GM18508 (cell line): ENCODE measurements around the gene PPP1R14C.
"Not testable (repeated sequence)": the region's sequence is repeated elsewhere in the genome, so short reads cannot be mapped to it uniquely, and the experiment has no call there.

Experiments used
- ATAC-seq: cut with Tn5 transposase; IDR thresholded peaks from one replicate; pipeline ENCODE4 v1.9.1; 2021; ENCODE audit warnings: moderate number of reproducible peaks; ENCODE audit not compliant: insufficient read depth, unreplicated experiment

Gene PPP1R14C

DNA sequence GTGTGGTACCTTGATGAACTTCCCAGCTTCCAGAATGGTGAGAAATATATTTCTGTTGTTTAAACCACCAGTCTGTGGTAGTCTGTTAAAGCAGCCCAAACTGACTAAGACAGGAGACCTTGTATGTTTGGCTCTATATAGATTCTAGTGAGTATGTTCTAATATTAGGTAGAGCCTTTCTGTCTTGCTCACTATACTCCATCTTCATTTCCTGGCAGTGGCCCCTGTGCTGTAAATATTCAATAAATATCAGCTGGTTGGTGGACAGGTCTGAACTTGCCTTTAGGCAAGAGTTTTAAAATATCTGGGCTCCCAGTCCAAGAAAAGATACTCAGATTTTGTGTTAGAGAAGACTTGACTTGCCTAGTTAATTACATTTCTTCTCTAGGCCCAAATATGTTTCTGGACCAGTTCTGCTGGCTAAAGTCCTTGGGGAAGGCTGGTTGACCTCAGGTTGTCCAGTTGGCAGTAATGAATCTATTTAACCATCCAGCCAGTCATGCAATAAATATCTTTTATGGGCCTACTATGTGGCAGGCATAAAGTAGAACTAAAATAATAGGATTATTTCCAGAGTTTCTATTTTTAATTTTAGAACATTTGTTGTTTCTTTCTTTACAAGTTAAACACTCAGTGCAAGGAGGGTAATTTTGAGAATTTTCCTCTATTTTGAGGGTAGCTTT is 22.3 kb downstream of the PPP1R14C start:
- no peak for ATAC-seq

DNA sequence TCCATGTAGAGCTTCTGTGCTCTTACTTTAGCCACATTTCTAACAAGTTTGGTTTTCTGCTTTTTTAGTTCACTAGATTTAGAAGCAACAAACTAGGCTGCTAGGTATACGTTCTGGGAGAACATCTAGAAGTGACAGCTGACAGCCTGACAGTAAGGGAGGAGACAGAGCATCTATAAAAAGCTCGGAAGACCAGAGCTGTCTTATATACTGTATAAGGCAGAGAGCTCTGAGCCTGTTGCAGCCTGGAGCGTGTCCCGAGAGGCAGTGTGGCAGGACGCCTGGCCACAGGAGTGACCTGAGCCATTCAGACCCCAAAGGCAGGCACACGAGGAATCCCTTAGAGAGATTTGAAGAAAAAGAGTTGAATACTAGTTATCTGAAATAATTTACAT is 24.6 kb downstream of the PPP1R14C start:
- ATAC-seq: no peak

- ATAC-seq: no peak
Measured at GRCh38 chr6:150169181-150169580, 26.3 kb downstream of the PPP1R14C start.

GRCh38 chr6:150169609-150170008 is 26.8 kb downstream of the PPP1R14C start:
- ATAC-seq: no peak

DNA sequence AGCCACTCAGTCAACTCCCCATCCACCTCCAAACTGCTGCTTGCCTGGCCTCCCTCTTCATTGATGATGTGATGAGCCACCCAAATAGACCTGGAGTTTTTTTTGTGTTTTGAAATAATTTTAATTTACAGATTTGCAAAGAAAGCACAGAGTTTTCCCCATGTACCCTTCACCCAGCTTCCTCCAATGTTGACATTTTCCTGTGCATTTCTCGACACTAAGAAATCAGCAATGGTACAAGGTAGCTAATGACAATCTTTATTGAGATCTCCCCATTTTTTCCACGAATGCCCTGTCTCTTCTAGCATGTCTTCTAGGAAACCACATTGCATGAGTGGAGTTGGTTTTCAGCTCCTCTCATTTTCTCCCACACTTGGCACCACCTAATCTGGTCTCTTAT is 30.1 kb downstream of the PPP1R14C start:
- no peak for ATAC-seq

- no peak for ATAC-seq
Measured at GRCh38 chr6:150175586-150176151, 32.8 kb downstream of the PPP1R14C start.

- no peak for ATAC-seq
Measured at GRCh38 chr6:150176152-150176551, 33.3 kb downstream of the PPP1R14C start.

- no peak for ATAC-seq
Measured at GRCh38 chr6:150176659-150177058, 33.8 kb downstream of the PPP1R14C start.

- no peak for ATAC-seq
Measured at GRCh38 chr6:150177259-150177951, 34.6 kb downstream of the PPP1R14C start.

DNA sequence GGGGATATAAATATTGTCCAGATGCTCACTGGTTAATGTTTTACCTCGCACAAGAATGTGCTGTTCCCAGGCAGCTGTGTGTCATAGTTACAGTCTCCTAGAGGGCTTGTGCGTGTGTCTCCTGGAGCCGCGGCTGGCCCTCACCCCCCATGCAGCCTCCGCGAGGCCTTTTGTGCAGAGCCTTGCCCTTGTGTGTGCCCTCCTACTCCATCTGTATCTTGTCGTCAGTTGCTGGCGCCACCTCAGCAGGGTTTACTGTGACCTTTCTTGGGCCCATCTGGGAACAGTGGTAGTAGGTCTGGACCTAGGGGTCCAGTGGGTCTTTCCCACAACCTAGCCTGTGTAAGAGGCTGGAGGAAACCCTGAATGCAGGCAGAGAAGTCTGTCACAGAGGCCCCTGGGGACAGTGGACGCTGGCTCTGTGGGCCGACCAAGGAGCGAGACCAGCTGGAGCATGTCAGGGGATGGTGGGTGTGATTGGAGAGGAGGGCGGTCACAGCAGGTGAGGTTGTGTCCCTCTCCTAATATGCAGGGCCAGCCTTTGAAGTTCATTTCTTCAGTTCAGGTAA is 35.2 kb downstream of the PPP1R14C start:
- no peak for ATAC-seq

- ATAC-seq: no peak
Measured at GRCh38 chr6:150179030-150179429, 36.2 kb downstream of the PPP1R14C start.

DNA sequence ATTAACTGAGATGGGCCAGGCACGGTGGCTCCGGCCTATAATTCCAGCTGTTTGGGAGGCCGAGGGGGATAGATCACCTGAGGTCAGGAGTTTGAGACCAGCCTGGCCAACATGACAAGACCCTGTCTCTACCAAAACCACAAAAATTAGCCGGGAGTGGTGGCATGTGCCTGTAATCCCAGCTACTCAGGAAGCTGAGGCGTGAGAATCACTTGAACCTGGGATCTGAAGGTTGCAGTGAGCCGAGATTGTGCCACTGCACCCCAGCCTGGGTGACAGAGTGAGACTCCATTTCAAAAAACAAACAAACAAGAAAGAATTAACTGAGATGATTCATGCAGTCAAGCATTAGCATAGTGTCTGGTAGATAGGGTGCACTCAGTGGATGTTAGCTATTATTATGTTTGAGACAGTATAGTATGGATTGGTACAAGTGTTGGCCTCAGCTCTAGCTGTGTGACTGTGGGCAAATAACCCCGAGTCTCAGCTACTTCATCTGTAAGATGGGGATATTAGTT is 37.1 kb downstream of the PPP1R14C start:
- not testable (repeated sequence) for ATAC-seq

GRCh38 chr6:150180517-150180916 is 37.7 kb downstream of the PPP1R14C start:
- no peak for ATAC-seq

DNA sequence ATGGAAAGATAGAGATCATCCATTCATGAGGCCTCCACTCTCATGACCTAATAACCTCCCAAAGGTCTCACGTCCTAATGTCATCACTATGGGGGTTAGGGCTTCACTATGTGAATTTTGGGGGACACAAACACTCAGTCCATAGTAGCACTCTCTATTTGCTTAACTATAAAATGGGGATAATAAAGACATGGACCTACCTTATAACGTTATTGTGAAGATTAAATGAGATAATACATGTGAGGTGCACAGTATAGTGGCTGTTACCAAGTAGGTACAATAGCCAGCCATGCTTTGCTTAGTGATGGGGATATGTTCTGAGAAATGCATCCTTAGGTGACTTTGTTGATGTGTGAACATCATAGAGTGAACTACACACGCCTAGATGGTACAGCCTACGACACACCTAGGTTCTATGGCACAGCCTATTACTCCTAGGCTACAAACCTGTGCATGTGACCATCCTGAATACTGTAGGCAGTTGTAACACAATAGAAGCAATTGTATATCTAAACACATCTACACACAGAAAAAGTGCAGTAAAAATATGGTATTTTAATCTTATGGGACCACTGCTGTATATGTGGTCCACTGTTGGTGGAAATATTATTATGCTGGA is 39.7 kb downstream of the PPP1R14C start:
- no peak for ATAC-seq

GRCh38 chr6:150183105-150183504 is 40.3 kb downstream of the PPP1R14C start:
- ATAC-seq: no peak

DNA sequence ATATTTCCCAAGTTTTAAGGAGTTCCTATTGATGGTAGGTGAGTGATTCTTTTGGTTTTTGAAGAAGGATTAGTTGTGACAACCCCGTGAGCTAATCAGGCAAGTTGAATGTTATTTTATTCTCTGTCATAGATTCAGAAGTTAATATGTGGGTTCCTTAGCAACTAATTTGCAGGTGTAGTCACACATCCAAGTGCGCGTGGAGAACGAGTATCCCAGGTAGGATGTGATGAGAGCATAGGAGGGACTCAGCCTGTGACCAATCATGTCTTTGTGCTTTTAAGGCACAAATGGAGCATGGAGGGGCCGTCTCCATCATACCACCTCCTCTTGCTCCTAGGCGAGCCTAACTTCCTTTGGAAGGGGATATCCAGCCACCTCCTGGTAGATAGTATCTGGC is 41.1 kb downstream of the PPP1R14C start:
- no peak for ATAC-seq

DNA sequence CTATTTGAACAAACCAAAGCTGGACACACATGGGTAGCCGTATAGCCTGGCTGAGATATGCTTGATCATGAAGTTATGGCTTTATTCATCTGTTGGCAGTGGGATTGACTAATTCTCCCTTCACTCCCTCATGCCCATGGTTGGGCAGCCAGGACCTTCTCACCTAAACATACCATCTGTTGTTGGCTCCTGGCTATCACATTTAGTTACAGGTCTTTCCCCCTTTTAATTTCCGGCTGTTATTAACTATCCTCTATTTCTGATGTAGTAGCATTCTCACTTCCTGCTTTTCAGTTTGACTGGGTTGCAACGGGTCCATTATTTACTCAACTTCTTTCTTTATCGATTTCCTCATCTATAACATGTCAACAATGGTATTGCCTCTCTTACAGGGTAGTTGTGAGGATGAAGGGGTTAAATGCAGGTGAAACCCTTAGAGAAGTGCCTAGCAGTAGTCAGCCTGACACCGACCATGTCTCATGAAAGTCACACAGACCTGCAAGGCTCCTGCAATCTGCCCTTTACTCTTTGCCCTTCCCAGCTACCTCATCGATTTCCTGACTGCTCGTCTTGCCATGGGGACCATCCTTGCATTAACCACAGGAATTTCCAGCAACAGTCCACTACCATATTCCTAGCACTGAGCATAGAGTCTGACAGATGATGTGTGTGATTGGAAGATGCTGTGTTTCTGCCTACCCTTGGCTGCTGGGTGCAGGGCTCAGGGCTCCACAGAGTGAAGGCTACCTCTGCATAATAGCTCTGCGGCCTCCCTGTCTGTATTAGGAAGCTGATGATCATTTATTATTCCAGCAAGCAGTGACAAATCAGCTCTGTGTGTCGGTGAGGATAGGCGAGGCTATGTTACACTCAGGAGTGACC is 42.2 kb downstream of the PPP1R14C start:
- no peak for ATAC-seq

GRCh38 chr6:150185732-150186117 is 42.9 kb downstream of the PPP1R14C start:
- no peak for ATAC-seq

GRCh38 chr6:150186129-150186898 is 43.5 kb downstream of the PPP1R14C start:
- ATAC-seq: no peak
